ENCODE results near the gene DDB1.

- TF ChIP-seq GATA3 (IDR thresholded peaks at IDR 0.05; ENCODE audit: low read depth, low read length), result no peak
- TF ChIP-seq GATA2 (IDR thresholded peaks at IDR 0.05; ENCODE audit: low read depth, low read length), result no peak
Observed at GRCh38 chr11:61272731-61273130, 60.2 kb downstream of the DDB1 start.
